ENCODE measurements around the gene IMMP2L. TPM values are rescaled to one million over a fixed set of nuclear protein-coding genes. Genes with fewer than 3 reads are reported as not detected.

IMMP2L gene
- total and polyA plus RNA-seq, 2 of the 13 experiments (the other 11 are each of a cell fraction or from before 2014, with no cell fraction given): 7.8 to 16.9 TPM

GRCh38 chr7:111571720-111572119 is 9.4 kb upstream of the IMMP2L start:
- Histone ChIP-seq H2AFZ (ENCODE audit: low read length) (no peak overlapping the region), H3K36me3 (replicated peaks in 1 of 2; ENCODE audit: control insufficient read depth in 1 of 2, insufficient read depth in 2 of 2, low read length in 2 of 2) (no peaks in the 10 kb centered on the region), H4K20me1 (ENCODE audit: insufficient read depth, low read length) (no peaks in the 10 kb centered on the region), H3K4me2 (ENCODE audit: low read depth, low read length) (no peak overlapping the region), H3K4me1 (ENCODE audit: insufficient read depth, low read length) (no peaks in the 10 kb centered on the region), H3K4me3 (replicated peaks in 1 of 3; ENCODE audit: insufficient read depth in 1 of 3, low read depth in 2 of 3, low read length in 3 of 3) (no peak overlapping the region), H3K27me3 (ENCODE audit: control insufficient read depth in 1 of 2, insufficient read depth in 2 of 2, low read length in 2 of 2) (peaks cover 0 to 14% of the 10 kb centered on the region in 2 experiments; a peak in 1 of 5 replicates), H3K27ac (ENCODE audit: extremely low read length, insufficient read depth, low read length) (no peak overlapping the region), H3K9ac (ENCODE audit: insufficient read depth, low read depth, low read length) (no peak overlapping the region), H3K9me3 (ENCODE audit: low read length) (peaks cover 14% of the 10 kb centered on the region), H3K79me2 (ENCODE audit: insufficient read depth, low read length) (no peaks in the 10 kb centered on the region)
- ATAC-seq: no peak
- intact Hi-C loops (cut with micrococcal nuclease; ENCODE audit: unreplicated experiment): no loop called here
- 37% methylated on average over 5 of the region's 5 CpGs for WGBS (ENCODE audit: low lambda C conversion rate)
- no peak for DNase-seq (ENCODE audit: low spot score)
- BruUV-seq (replicated peaks): no TSS peak
- in situ Hi-C loops (cut with HindIII; ENCODE audit: extremely low pct_ligation_motif_present, low pct_unique_long_range_greater_than_20kb): no loop called here
- FAIRE-seq: no peak
- CTCF ChIA-PET (ENCODE audit: low intra/inter-chr PET ratio, low total read pairs): no interaction called here
- POLR2A ChIA-PET: no interaction called here
- TF ChIP-seq ZNF160 (CRISPR knock-in tag; IDR thresholded peaks at IDR 0.05) (peak; percentile 98), NR3C1 (CRISPR knock-in tag; IDR thresholded peaks at IDR 0.05) (no peak), ZNF780A (CRISPR knock-in tag; IDR thresholded peaks at IDR 0.05) (no peak), KDM3A (CRISPR knock-in tag; IDR thresholded peaks at IDR 0.05; ENCODE audit: low read depth) (no peak), ZNF331 (CRISPR knock-in tag; IDR thresholded peaks at IDR 0.05) (no peak), HDAC2 (CRISPR knock-in tag; IDR thresholded peaks at IDR 0.05) (no peak)

- Histone ChIP-seq H3K4me3 (replicated peaks in 1 of 3; ENCODE audit: insufficient read depth in 1 of 3, low read depth in 2 of 3, low read length in 3 of 3) (no peak overlapping the region), H3K9ac (ENCODE audit: insufficient read depth, low read depth, low read length) (no peak overlapping the region), H3K79me2 (ENCODE audit: insufficient read depth, low read length) (no peaks in the 10 kb centered on the region), H3K27ac (ENCODE audit: extremely low read length, insufficient read depth, low read length) (no peak overlapping the region), H3K9me3 (ENCODE audit: low read length) (peaks cover 14% of the 10 kb centered on the region), H2AFZ (ENCODE audit: low read length) (no peak overlapping the region), H3K36me3 (replicated peaks in 1 of 2; ENCODE audit: control insufficient read depth in 1 of 2, insufficient read depth in 2 of 2, low read length in 2 of 2) (no peaks in the 10 kb centered on the region), H3K27me3 (ENCODE audit: control insufficient read depth in 1 of 2, insufficient read depth in 2 of 2, low read length in 2 of 2) (peaks cover 0 to 14% of the 10 kb centered on the region in 2 experiments; a peak in 1 of 5 replicates), H3K4me2 (ENCODE audit: low read depth, low read length) (no peak overlapping the region), H3K4me1 (ENCODE audit: insufficient read depth, low read length) (no peaks in the 10 kb centered on the region), H4K20me1 (ENCODE audit: insufficient read depth, low read length) (no peaks in the 10 kb centered on the region)
- BruUV-seq (replicated peaks): no TSS peak
- in situ Hi-C loops (cut with HindIII; ENCODE audit: extremely low pct_ligation_motif_present, low pct_unique_long_range_greater_than_20kb): no loop called here
- 5% methylated on average over 1 of the region's 1 CpG for WGBS (ENCODE audit: low lambda C conversion rate)
- ATAC-seq (no peak), FAIRE-seq (no peak), DNase-seq (ENCODE audit: low spot score) (no peak)
- POLR2A ChIA-PET: no interaction called here
- CTCF ChIA-PET (ENCODE audit: low intra/inter-chr PET ratio, low total read pairs): no interaction called here
- intact Hi-C loops (cut with micrococcal nuclease; ENCODE audit: unreplicated experiment): no loop called here
- TF ChIP-seq ZNF670 (CRISPR knock-in tag; IDR thresholded peaks at IDR 0.05; ENCODE audit: borderline replicate concordance) (no peak), ETS1 (CRISPR knock-in tag; IDR thresholded peaks at IDR 0.05) (no peak), TFAP4 (IDR thresholded peaks at IDR 0.05; ENCODE audit: borderline replicate concordance, low read depth) (no peak), JUN (CRISPR knock-in tag; IDR thresholded peaks at IDR 0.05) (no peak), STAT5B (CRISPR knock-in tag; IDR thresholded peaks at IDR 0.05) (no peak), ZNF577 (CRISPR knock-in tag; IDR thresholded peaks at IDR 0.05; ENCODE audit: borderline replicate concordance, low read depth) (no peak), ZBTB44 (CRISPR knock-in tag; IDR thresholded peaks at IDR 0.05) (no peak), ZNF44 (CRISPR knock-in tag; IDR thresholded peaks at IDR 0.05) (no peak), ZNF552 (CRISPR knock-in tag; IDR thresholded peaks at IDR 0.05; ENCODE audit: borderline replicate concordance) (no peak)
These were observed 6.7 kb upstream of the IMMP2L start for GRCh38 chr7:111568870-111569462.

Data from HepG2 (cell line).